Astrocyte (in vitro differentiated cells and primary cell): ENCODE measurements around the gene SLC38A9.

Source experiments
- CTCF ChIP-seq: IDR thresholded peaks from 2 replicates; pipeline ENCODE4 v1.5.1; 2011; ENCODE audit warnings: low read depth, mild to moderate bottlenecking, inconsistent platforms, low read length, moderate library complexity; ENCODE audit not compliant: insufficient read depth
- EZH2 ChIP-seq: IDR thresholded peaks from 2 replicates; pipeline ENCODE4 v1.6.1; 2012; ENCODE audit warnings: mild to moderate bottlenecking, low read length, inconsistent platforms; ENCODE audit not compliant: insufficient read depth

- no peak for TF ChIP-seq CTCF
- TF ChIP-seq EZH2 = no peak
Observed at GRCh38 chr5:55700745-55701144, 11.4 kb downstream of the SLC38A9 start.
